Putamen (tissue), 1 donor: ENCODE results near the gene ZCWPW2.

Experiments used
- DNase-seq: peaks from one replicate; pipeline ENCODE4 v3.0.0-alpha.2; 2016; ENCODE audit warnings: low spot score

ZCWPW2 gene, protein sequence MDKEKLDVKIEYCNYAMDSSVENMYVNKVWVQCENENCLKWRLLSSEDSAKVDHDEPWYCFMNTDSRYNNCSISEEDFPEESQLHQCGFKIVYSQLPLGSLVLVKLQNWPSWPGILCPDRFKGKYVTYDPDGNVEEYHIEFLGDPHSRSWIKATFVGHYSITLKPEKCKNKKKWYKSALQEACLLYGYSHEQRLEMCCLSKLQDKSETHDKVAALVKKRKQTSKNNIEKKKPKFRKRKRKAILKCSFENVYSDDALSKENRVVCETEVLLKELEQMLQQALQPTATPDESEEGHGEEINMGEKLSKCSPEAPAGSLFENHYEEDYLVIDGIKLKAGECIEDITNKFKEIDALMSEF

DNA sequence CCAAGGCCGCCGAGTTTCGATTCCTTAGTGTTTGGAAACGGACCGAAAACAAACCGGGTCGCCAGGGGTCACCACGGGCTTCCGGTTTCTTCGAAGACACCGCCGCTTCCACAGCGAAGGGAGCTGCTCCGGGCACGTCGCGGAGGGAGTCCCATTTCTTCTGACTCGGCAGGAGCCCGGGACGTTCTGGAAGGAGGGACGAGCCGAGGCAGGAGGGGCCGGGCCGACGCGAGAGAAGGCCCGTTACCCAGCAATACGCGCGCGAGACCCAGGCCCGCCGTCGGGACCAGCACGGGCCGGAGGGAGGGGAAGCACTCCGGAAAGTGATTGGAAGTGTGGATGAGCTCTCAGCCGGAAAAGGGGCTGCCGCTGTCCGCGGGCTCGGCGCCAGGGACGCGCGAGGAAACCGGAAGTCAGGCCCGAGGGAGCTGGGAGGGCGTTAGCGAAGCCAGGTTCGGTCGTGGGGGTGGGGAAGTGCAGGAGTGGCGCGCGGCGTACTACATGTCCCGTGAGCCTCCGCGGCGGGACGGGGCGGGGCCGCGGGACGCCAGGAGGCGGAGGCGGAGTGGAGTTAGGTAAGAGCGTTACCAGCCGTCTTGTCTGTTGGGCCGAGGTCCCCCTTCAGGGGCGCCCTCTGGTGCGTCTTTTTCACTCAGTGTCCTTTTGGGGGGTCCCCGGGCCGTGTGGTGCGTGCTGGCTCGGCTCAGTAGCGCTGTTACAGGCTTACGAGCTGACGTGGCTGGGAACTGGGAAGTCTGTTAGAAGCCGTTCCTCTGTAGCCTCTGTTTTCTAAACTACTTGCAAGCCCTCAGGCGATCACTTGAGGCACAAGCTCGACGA is at the start of gene ZCWPW2, which contains the start of gene AZI2:
ZCWPW2 (plus strand) TSS at position 93 of the 840 bp plus-strand sequence. CDS start 64,348 bp downstream, outside the sequence.
AZI2 (minus strand) TSS at position 196 of the 840 bp plus-strand sequence. CDS start 8,207 bp downstream, outside the sequence.
- peak; percentile 92 for DNase-seq

- no peak for DNase-seq
Observed at GRCh38 chr3:28299705-28300104, 48.8 kb upstream of the ZCWPW2 start.

- no peak for DNase-seq
Observed at GRCh38 chr3:28300345-28300962, 48.1 kb upstream of the ZCWPW2 start.

GRCh38 chr3:28301688-28302087 is 46.8 kb upstream of the ZCWPW2 start:
- no peak for DNase-seq

DNA sequence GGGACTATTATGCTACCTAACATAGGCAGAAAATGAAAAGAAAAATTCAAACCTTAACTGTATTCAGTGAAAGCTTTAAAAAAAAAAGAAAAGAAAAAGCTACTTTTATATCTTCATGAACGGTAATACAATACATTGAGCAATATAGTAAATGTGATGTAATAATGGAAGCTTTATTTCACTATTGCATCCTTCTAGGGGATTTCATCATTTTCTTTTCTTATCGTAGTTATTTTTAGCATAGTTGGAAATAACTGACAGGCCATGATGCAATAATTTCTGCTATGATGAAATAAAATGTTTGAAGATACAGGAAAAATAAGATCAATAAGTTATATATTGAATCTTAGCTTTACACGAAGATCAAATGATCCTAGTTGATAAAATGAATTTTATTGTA is 40.3 kb upstream of the ZCWPW2 start:
- DNase-seq, result no peak

DNA sequence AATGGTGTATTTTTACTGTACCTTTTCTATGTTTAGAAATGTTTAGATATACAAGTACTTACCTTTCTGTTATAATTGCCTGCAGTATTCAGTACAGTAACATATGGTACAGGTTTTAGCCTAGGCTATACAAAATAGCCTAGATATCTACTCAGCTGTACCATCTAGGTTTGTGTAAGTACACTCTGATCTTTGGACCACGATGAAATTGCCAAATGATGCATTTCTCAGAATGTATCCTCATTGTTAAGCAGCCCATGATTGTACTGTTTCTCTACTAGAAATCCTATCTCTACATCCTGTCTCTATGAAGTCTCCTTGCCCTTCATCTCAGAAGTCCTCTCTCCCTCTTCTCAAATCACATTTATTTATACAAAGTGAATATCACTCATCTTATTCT is 32.8 kb upstream of the ZCWPW2 start:
- no peak for DNase-seq

DNA sequence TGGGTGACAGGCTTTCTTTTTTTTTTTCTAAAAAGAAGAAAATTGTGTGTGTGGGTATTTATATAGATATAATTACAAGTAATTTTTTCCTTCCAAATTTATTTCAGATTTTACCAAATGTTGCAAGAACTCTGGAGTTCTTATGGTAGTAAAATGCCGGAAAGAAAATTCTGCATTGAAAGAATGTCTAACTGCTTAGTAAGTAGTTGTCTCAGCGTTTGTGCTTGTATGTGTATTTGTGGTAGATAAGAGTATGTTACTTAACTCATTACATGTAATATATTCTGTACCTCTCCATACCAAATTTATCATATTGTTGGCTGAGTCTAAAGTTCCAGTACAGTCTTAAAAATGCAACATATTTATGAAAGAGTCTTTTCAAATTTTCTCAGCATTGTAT is 32.3 kb upstream of the ZCWPW2 start:
- no peak for DNase-seq

DNA sequence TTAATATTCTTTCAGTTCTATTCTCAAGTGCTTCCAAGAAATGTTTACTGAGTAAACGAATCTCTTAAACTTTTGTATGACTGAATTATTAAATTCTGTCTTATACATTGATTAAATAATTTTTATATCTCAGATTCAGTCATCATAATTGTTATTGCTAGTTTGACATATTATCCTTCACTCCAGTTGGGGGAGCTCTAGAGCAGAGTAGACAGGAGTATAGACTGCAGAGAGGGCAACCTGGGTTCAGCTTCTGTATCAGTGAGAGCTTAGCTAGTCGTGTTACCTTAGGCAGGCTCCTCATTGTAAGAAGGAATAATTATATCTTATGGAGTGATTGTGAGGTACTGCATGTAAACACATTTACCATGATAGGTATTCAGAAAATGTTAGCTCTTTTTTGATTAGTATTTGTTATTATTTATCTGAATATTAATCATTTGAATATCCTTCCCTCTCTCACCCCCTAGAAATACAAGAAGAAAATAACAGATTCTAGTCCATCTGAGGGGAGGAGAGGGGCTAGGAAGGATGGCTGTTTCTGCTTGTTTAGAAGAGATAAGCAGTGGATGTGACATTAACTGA is 31.0 kb upstream of the ZCWPW2 start:
- no peak for DNase-seq

DNA sequence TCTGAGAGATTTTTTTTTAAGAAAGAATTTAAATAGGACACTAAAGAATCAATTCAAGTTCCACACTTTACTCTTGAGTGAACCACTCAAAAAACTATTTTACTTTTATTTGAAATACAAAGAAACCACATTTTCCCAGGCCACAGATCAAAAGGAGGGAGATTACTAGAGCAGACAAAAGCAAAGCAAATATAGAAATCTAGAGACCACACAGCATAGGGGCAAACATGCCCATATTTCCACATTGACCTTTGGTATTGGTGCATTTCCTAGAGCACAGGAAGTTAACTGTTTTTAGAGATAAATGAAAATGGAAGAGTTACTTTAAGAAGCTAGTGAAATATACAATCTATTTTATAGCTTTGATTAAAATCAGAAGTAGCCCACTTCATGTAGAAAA is 27.5 kb upstream of the ZCWPW2 start:
- DNase-seq, result no peak

- DNase-seq, result no peak
Observed at GRCh38 chr3:28322464-28322863, 26.1 kb upstream of the ZCWPW2 start.

GRCh38 chr3:28326458-28326926 is 22.0 kb upstream of the ZCWPW2 start:
- DNase-seq, result no peak

- DNase-seq, result no peak
Observed at GRCh38 chr3:28328188-28329151, 20.1 kb upstream of the ZCWPW2 start.

DNA sequence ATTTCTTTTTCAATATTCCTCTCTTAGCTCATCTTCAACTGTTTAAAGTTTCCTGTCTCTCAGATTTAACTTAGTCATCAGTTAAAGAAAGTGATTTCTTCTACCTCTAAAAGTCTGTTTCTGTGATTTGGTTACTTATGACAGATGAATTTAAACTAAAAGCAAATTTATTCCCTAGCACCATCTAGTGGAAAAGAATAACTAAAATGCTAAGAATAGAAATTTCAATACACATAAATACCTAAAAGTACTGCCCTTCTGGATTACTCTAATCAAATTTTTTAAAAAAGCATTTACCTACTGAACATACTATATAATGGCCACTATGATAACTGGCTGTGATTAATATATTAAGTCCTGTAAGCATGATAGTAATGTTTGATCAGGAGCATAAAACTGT is 14.0 kb upstream of the ZCWPW2 start:
- no peak for DNase-seq

- DNase-seq, result no peak
Observed at GRCh38 chr3:28335246-28335645, 13.3 kb upstream of the ZCWPW2 start.

- no peak for DNase-seq
Observed at GRCh38 chr3:28337230-28337629, 11.3 kb upstream of the ZCWPW2 start.

DNA sequence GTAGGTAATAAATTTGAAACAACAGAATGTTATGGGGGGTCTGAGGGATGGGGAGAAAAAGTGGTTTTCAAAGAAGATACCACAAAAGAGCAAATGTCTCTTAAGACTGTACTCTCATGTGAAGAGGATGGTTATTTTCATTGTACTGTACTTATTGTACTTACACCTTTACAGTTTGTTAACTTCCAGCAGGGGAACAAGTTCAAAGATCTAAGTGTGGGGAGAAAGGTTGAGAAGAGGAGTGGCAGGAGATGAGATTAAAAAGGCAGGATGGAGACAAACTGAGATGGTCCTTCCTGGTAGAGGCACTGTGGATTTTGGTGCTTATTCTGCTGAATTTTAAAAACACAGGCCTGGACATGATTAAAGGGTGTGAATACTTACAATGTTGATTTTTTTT is 5.4 kb upstream of the ZCWPW2 start:
- DNase-seq, result no peak

GRCh38 chr3:28345690-28346089 is 2.8 kb upstream of the ZCWPW2 start:
- no peak for DNase-seq

GRCh38 chr3:28347374-28348264 is 902 bp upstream of the ZCWPW2 start:
- no peak for DNase-seq

DNA sequence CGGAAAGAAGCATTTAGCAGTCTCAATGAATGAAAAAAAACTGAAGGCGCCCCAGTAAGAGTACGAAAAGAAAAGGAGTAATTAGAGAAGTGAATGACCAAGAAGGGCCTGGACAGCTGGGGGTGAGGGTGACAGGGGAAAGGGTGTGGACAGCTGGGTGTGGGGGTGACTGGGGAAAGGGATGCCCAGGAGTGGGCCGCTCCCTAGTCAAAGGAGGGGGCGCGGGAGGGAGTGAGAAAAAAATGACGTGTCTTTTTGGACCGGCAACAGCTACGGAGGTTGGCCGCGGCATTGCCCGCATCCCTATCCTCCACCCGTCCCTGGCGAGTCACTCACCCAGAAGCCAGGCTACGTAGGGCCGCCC is 274 bp upstream of the ZCWPW2 start:
- peak; percentile 13 for DNase-seq

GRCh38 chr3:28349469-28350000 is 1.0 kb downstream of the ZCWPW2 start:
- no peak for DNase-seq
